ENCODE results near the gene ITFG2.
"Not testable (repeated sequence)": the region's sequence is repeated elsewhere in the genome, so short reads cannot be mapped to it uniquely, and the experiment has no call there.

Gene ITFG2

GRCh38 chr12:2860170-2860569, 47.7 kb downstream of the ITFG2 start:
- DNase-seq (ENCODE audit: low read depth in 1 of 2, low spot score in 1 of 2) = no peak

DNA sequence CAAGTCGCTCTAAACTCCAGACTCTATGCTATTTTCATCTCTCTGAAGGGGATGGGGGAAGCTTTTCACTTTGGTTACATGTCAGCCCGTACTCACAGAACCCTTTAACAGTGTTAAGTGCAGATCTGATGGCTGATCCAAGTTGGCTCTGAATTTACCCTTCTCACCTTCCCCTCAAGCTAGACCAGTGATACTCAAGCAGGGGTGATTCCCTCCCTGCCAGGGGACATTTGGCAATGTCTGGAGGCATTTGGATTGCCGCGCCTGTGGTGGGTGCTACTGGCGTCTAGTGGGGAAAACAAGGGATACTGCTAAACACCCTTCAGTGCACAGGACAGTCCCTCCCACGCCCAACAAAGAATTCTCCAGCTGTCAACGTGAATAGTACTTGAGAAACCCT, 50.4 kb downstream of the ITFG2 start:
- no peak for DNase-seq (ENCODE audit: low read depth in 1 of 2, low spot score in 1 of 2)

- not testable (repeated sequence) for DNase-seq (ENCODE audit: low read depth in 1 of 2, low spot score in 1 of 2)
These were observed 50.9 kb downstream of the ITFG2 start for GRCh38 chr12:2863402-2863801.

GRCh38 chr12:2864198-2864597, 51.7 kb downstream of the ITFG2 start:
- DNase-seq (ENCODE audit: low read depth in 1 of 2, low spot score in 1 of 2) = no peak

DNA sequence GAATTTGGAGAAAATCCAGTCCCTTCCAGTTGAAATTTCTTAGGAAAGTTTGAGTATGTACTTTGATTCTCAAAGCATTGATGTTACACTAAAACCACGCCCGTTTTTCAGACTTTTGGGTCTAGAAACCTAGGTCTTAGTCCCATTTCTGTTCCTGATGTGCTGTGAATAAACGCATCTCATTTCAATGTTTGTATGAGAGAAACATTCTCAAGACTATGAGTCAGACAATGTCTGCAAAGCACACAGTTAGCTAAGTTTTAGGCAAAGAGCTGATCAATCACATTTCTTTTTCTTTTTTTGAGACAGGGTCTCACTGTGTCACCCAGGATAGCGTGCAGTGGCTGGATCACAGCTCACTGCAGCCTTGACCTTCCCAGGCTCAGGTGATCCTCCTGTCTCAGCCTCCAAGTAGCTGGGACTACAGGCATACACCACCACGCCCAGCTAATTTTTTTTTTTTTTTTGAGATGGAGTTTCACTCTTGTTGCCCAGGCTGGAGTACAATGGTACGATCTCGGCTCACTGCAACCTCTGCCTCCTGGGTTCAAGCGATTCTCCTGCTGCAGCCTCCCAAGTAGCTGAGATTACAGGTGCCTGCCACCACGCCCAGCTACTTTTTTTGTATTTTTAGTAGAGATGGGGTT, 56.6 kb downstream of the ITFG2 start:
- DNase-seq (ENCODE audit: low read depth in 1 of 2, low spot score in 1 of 2) = not testable (repeated sequence)
